Body of pancreas (tissue), 4 donors: ENCODE measurements around the gene HOXC5. TPM values are rescaled to one million over a fixed set of nuclear protein-coding genes. Genes with fewer than 3 reads are reported as not detected.

Experiments
- ATAC-seq: fragments of 150-250 bp; one replicate; pipeline ENCODE4 v1.9.1; 2016
- DNase-seq, 4 donors: peaks; one replicate each; pipeline ENCODE4 v3.0.0-alpha.2; 2019
- H3K27ac ChIP-seq, 4 donors: fragments of 200-600 bp; sonication (generic); 1 replicate in 3 of 4; 2 replicates in 1 of 4; pipeline versions ENCODE4 v1.5.1 to v1.6.1; 2016 to 2019; ENCODE audit warnings: mild to moderate bottlenecking in 1 of 4, mixed read lengths in 1 of 4, moderate library complexity in 1 of 4
- H3K27me3 ChIP-seq, 2 donors: fragments of 200-600 bp; sonication (generic); one replicate each; pipeline ENCODE4 v1.6.0; 2016; ENCODE audit warnings: mild to moderate bottlenecking in 1 of 2
- H3K36me3 ChIP-seq, 2 donors: fragments of 200-600 bp; sonication (generic); replicated peaks in 1 of 2; 2 replicates each; pipeline ENCODE4 v1.5.1; 2016; ENCODE audit warnings: low read depth in 2 of 2; ENCODE audit not compliant: insufficient read depth in 1 of 2
- H3K4me1 ChIP-seq: fragments of 200-600 bp; sonication (generic); one replicate; pipeline ENCODE4 v1.6.0; 2016
- H3K4me3 ChIP-seq, 2 donors: fragments of 200-600 bp; sonication (generic); 1 replicate in 1 of 2; 2 replicates in 1 of 2; pipeline ENCODE4 v1.5.1; 2016 to 2019
- H3K9me3 ChIP-seq, 3 donors: fragments of 200-600 bp; sonication (generic); 1 replicate in 2 of 3; 2 replicates in 1 of 3; pipeline ENCODE4 v1.5.1; 2016
- CTCF ChIP-seq, 7 experiments: fragments of 450-650 bp in 4 of 7; fragments of 200-600 bp in 3 of 7; sonication (generic) in 3 of 7; IDR thresholded peaks; one replicate each; pipeline ENCODE4 v1.5.1; 2016 to 2019; ENCODE audit warnings: antibody characterized with exemption in 7 of 7
- POLR2A ChIP-seq, 3 donors: fragments of 450-650 bp; IDR thresholded peaks; one replicate each; pipeline ENCODE4 v1.6.1; 2016; ENCODE audit warnings: antibody characterized with exemption in 3 of 3, mild to moderate bottlenecking in 2 of 3
- WGBS, 2 donors: methylation state at CpG; one replicate each; pipeline ENCODE4 v1.1.5; 2017; 5-methylcytosine and 5-hydroxymethylcytosine counted together
- intact Hi-C: fragments of 100-400 bp; cut with DNase I; formaldehyde crosslinking; loops from one replicate; pipeline ENCODE4 v1.15.1; 2023
- total RNA-seq, 2 donors: library from RNA; depleted of rRNA; stranded (reverse); fragments of >200 nt; gene quantifications; one replicate each; pipeline ENCODE4 v1.1.0, GENCODE V29; 2016

The HOXC5 gene
- total RNA-seq, 2 donors from 2014 or later, result not detected

- Histone ChIP-seq H3K4me3 (no peak overlapping the region), H3K27ac (no peak overlapping the region), H3K27me3 (peaks cover 6 to 77% of the 10 kb centered on the region in 2 donors), H3K36me3 (no peaks in the 10 kb centered on the region), H3K9me3 (no peaks in the 10 kb centered on the region), H3K4me1 (peaks cover 27% of the 10 kb centered on the region)
- intact Hi-C loops, result loop anchor here (5.0 kb wide), 1 partner anchor 200 kb away; no protein-coding TSS in a partner anchor
- WGBS, 2 donors, result 16 to 19% methylated on average over 19 of the region's 19 CpGs
- no peak for ATAC-seq
- TF ChIP-seq POLR2A (IDR thresholded peaks at IDR 0.05) (no peak), CTCF (IDR thresholded peaks at IDR 0.05) (no peak)
- no peak for DNase-seq
Observed at GRCh38 chr12:54002278-54002914, 30.5 kb upstream of the HOXC5 start.

DNA sequence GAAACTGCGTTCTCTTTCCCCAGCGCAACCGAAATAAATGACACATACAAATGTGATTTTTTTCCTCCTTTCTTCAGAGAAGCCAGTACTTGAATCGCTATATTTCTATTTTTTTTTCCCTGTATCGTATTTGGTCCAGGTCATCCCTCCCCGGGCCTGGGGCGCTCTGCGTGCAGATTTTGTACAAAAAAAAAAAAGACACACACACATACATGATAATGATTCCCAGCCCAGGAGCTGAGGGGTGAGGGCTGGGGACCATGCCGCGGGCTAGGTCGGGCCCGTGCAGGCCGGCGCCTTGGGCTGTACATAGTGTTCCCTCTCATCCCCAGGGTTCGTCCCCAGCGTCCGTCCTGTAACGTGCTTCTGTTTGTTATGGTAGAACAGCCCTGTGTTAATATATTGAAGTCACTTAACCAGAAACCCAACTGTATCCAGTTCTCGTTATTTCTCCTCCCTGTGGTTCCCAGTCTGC, 29.9 kb upstream of the HOXC5 start:
- ATAC-seq, result no peak
- Histone ChIP-seq H3K27me3 (peaks cover 6 to 74% of the 10 kb centered on the region in 2 donors), H3K4me1 (peaks cover 22% of the 10 kb centered on the region), H3K36me3 (no peaks in the 10 kb centered on the region), H3K9me3 (no peaks in the 10 kb centered on the region), H3K4me3 (no peak overlapping the region), H3K27ac (no peak overlapping the region)
- 23 to 31% methylated on average over 19 of the region's 19 CpGs for WGBS, 2 donors
- intact Hi-C loops, result loop anchor here (5.0 kb wide), 1 partner anchor 199 kb away; no protein-coding TSS in a partner anchor
- no peak for DNase-seq
- TF ChIP-seq POLR2A (IDR thresholded peaks at IDR 0.05), result no peak
- TF ChIP-seq CTCF (IDR thresholded peaks at IDR 0.05), result no peak

GRCh38 chr12:54003625-54004024, 29.2 kb upstream of the HOXC5 start:
- Histone ChIP-seq H3K4me3 (no peak overlapping the region), H3K36me3 (no peaks in the 10 kb centered on the region), H3K27me3 (peaks cover 6 to 74% of the 10 kb centered on the region in 2 donors), H3K27ac (no peak overlapping the region), H3K9me3 (no peaks in the 10 kb centered on the region), H3K4me1 (peaks cover 22% of the 10 kb centered on the region)
- DNase-seq, result no peak
- TF ChIP-seq CTCF (IDR thresholded peaks at IDR 0.05), result no peak
- ATAC-seq, result no peak
- 26 to 36% methylated on average over 3 of the region's 3 CpGs for WGBS, 2 donors
- intact Hi-C loops, result loop anchor here (5.0 kb wide), 1 partner anchor 199 kb away; no protein-coding TSS in a partner anchor

DNA sequence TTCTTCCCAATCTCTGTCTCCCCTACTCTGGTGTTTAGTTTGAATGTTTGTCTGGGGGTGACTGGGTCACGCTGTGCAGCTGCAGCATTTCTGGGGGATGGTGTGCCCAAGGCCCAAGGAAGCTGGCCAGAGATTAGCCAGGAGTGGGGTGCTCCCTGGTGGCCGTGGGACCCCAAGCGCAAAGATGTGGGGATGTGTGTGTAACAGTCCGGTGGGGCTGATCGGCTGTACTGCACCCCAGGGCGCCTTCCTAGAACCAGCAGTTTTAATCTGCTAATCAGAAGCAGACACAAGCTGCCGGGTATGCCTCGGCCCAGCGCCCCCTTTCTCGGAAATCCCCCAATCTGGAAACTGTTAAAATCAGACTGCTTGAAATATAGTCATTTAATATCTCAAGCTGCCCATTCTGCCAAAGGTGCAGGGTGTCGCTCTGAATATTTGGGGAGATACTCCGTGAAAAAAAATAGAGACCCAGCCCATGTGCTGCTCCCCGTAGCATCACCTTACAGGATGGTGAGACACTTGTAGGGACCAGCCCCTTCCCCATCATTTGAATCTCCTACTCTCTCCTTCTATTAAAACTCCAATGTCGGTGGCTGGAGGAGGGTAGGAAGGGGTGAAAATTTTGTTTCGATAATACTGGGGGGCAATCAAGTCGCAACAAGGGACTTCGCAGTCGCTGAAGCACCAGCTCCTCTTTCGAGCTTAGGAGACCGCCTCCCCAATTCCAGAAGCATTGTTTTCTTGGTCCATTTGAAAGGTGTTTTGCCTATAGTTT, 28.6 kb upstream of the HOXC5 start:
- 14 to 18% methylated on average over 20 of the region's 20 CpGs for WGBS, 2 donors
- TF ChIP-seq POLR2A (IDR thresholded peaks at IDR 0.05), result no peak
- no peak for TF ChIP-seq CTCF (IDR thresholded peaks at IDR 0.05)
- no peaks in the 10 kb centered on the region for H3K36me3 ChIP-seq
- H3K4me1 ChIP-seq, result peaks cover 26% of the 10 kb centered on the region
- ATAC-seq (no peak), DNase-seq (no peak)
- no peaks in the 10 kb centered on the region for H3K9me3 ChIP-seq
- H3K27me3 ChIP-seq, result peaks cover 6 to 70% of the 10 kb centered on the region in 2 donors
- H3K4me3 ChIP-seq, result no peak overlapping the region
- no peak overlapping the region for H3K27ac ChIP-seq
- intact Hi-C loops, result loop anchor here (5.0 kb wide), 1 partner anchor 198 kb away; no protein-coding TSS in a partner anchor
